ENCODE measurements around the gene OR2AG2. TPM values are rescaled to one million over a fixed set of nuclear protein-coding genes. Genes with fewer than 3 reads are reported as not detected.

Gene OR2AG2
- total RNA-seq, 1 donor from 2014 or later = not detected

Other genes with a start within 250 kb of the OR2AG2 start
- gene RRP8, start 168.4 kb downstream of the OR2AG2 start, total RNA-seq = 22.1 TPM
- gene ILK, start 168.2 kb downstream of the OR2AG2 start, total RNA-seq = 210 TPM
- 89.4 TPM for gene TAF10, start 159.8 kb downstream of the OR2AG2 start, total RNA-seq
- 77.7 TPM for gene TPP1, start 152.6 kb downstream of the OR2AG2 start, total RNA-seq
- 8.8 TPM for gene DCHS1, start 116.2 kb downstream of the OR2AG2 start, total RNA-seq
- 49.7 TPM for gene MRPL17, start 88.6 kb downstream of the OR2AG2 start, total RNA-seq
- not detected for gene OR2AG1, start 11.0 kb upstream of the OR2AG2 start, total RNA-seq
- gene OR6A2, start 27.7 kb upstream of the OR2AG2 start, total RNA-seq = not detected
- not detected for gene OR10A5, start 73.7 kb upstream of the OR2AG2 start, total RNA-seq
- gene OR10A2, start 91.1 kb upstream of the OR2AG2 start, total RNA-seq = not detected
- not detected for gene OR10A4, start 104.6 kb upstream of the OR2AG2 start, total RNA-seq
- gene OR2D2, start 120.5 kb upstream of the OR2AG2 start, total RNA-seq = not detected
- not detected for gene OR2D3, start 149.0 kb upstream of the OR2AG2 start, total RNA-seq
- 0.17 TPM for gene ZNF215, start 154.4 kb upstream of the OR2AG2 start, total RNA-seq
- 0.84 TPM for gene ZNF214, start 248.4 kb upstream of the OR2AG2 start, total RNA-seq
- not detected for gene NLRP14, start 248.5 kb upstream of the OR2AG2 start, total RNA-seq